Right lobe of liver (tissue), 4 donors: ENCODE data around the gene UGT1A1.

Experiments
- CTCF ChIP-seq, 4 donors: fragments of 200-600 bp in 3 of 4; fragments of 450-650 bp in 1 of 4; IDR thresholded peaks; one replicate each; pipeline versions ENCODE4 v1.5.1 to v1.8.0; 2016 to 2022; ENCODE audit warnings: antibody characterized with exemption in 4 of 4, mild to moderate bottlenecking in 2 of 4
- POLR2A ChIP-seq: fragments of 450-650 bp; IDR thresholded peaks from one replicate; pipeline ENCODE4 v1.6.1; 2017; ENCODE audit warnings: antibody characterized with exemption, mild to moderate bottlenecking
- donor health status: DM: no; HTN: no; CAD: no.
- donor health status: DM: no; HTN: no; CAD: no.
- donor health status: DM: no; HTN: yes; CAD: no.

GRCh38 chr2:233713262-233713615 lies 46.8 kb upstream of the UGT1A1 start:
- no peak for TF ChIP-seq CTCF (IDR thresholded peaks at IDR 0.05)
- no peak for TF ChIP-seq POLR2A
